ENCODE results near the gene COX20.

Gene COX20

GRCh38 chr1:244887281-244887680 is 51.8 kb downstream of the COX20 start:
- no peak overlapping the region for H3K4me3 ChIP-seq (ENCODE audit: control insufficient read depth, low read depth, low read length)
- DNase-seq (ENCODE audit: low read depth), result no peak
- no peak for TF ChIP-seq CTCF (conservative IDR thresholded peaks at IDR 0.05; ENCODE audit: control insufficient read depth, insufficient read depth, low read depth, low read length)

GRCh38 chr1:244893836-244894235 is 58.4 kb downstream of the COX20 start:
- no peak for TF ChIP-seq CTCF (conservative IDR thresholded peaks at IDR 0.05; ENCODE audit: control insufficient read depth, insufficient read depth, low read depth, low read length)
- DNase-seq (ENCODE audit: low read depth), result no peak
- H3K4me3 ChIP-seq (ENCODE audit: control insufficient read depth, low read depth, low read length), result no peak overlapping the region

All from fibroblast of mammary gland (primary cell).